GM19025 (cell line): Measurements from ENCODE around the gene TPK1.
A peak's percentile ranks its signal among the peaks of the same experiment; 100 is the strongest.
"Not testable (repeated sequence)": the region's sequence is repeated elsewhere in the genome, so short reads cannot be mapped to it uniquely, and the experiment has no call there.

Experiments used
- ATAC-seq: cut with Tn5 transposase; IDR thresholded peaks from one replicate; pipeline ENCODE4 v1.9.1; 2021; ENCODE audit warnings: mild to moderate bottlenecking, low read depth, moderate library complexity; ENCODE audit not compliant: unreplicated experiment

TPK1 gene

GRCh38 chr7:144729226-144729625 lies 106.6 kb downstream of the TPK1 start:
- ATAC-seq: no peak

- ATAC-seq: no peak
Measured at GRCh38 chr7:144728551-144728950, 107.3 kb downstream of the TPK1 start.

GRCh38 chr7:144726840-144727239 lies 109.0 kb downstream of the TPK1 start:
- ATAC-seq: not testable (repeated sequence)

GRCh38 chr7:144725070-144725469 lies 110.8 kb downstream of the TPK1 start:
- ATAC-seq: peak; percentile 99

- no peak for ATAC-seq
Measured at GRCh38 chr7:144723301-144723700, 112.6 kb downstream of the TPK1 start.

- no peak for ATAC-seq
Measured at GRCh38 chr7:144720710-144721109, 115.1 kb downstream of the TPK1 start.

- no peak for ATAC-seq
Measured at GRCh38 chr7:144720149-144720548, 115.7 kb downstream of the TPK1 start.

GRCh38 chr7:144717720-144718119 lies 118.1 kb downstream of the TPK1 start:
- ATAC-seq: no peak

GRCh38 chr7:144713850-144714249 lies 122.0 kb downstream of the TPK1 start:
- ATAC-seq: no peak

GRCh38 chr7:144710791-144711190 lies 125.1 kb downstream of the TPK1 start:
- ATAC-seq: no peak

GRCh38 chr7:144709066-144709465 lies 126.8 kb downstream of the TPK1 start:
- ATAC-seq: no peak

- ATAC-seq: no peak
Measured at GRCh38 chr7:144691240-144691639, 144.6 kb downstream of the TPK1 start.

GRCh38 chr7:144682581-144683280 lies 153.1 kb downstream of the TPK1 start:
- ATAC-seq: no peak

GRCh38 chr7:144676492-144676891 lies 159.4 kb downstream of the TPK1 start:
- no peak for ATAC-seq

- ATAC-seq: no peak
Measured at GRCh38 chr7:144674550-144674949, 161.3 kb downstream of the TPK1 start.

GRCh38 chr7:144672869-144673268 lies 163.0 kb downstream of the TPK1 start:
- no peak for ATAC-seq

- no peak for ATAC-seq
Measured at GRCh38 chr7:144671429-144671828, 164.4 kb downstream of the TPK1 start.

- ATAC-seq: no peak
Measured at GRCh38 chr7:144670218-144670617, 165.6 kb downstream of the TPK1 start.

- no peak for ATAC-seq
Measured at GRCh38 chr7:144668503-144668902, 167.3 kb downstream of the TPK1 start.

- no peak for ATAC-seq
Measured at GRCh38 chr7:144665689-144666381, 170.0 kb downstream of the TPK1 start.

- ATAC-seq: no peak
Measured at GRCh38 chr7:144659211-144659610, 176.6 kb downstream of the TPK1 start.

- no peak for ATAC-seq
Measured at GRCh38 chr7:144656965-144657517, 178.8 kb downstream of the TPK1 start.
